ENCODE data around the gene CA10.

CA10 gene

DNA sequence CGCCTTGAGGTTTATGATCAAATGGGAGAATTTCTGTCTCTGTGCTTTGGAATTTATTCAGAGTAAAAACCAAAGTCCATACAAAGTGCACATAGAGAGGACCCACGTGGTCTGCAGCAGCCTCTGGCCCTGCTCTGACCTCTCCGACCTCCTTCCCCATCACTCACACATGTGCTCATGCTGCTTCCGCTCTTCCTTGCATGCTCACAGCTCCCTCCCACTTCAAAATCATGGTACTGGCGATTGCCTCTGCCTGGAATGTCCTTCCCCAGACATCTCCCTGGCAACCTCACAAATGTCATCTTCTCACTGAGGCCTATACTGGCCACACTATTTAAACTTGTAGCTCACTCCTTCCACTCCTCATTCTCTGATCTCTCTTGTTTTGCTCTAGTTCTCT is 418.0 kb downstream of the CA10 start:
- H4K91ac ChIP-seq (ENCODE audit: low read depth, low read length, poor library complexity), result no peak overlapping the region
- no peak overlapping the region for H2BK120ac ChIP-seq (ENCODE audit: low read depth, low read length)
- H3K23ac ChIP-seq (ENCODE audit: low read depth, low read length, poor library complexity), result no peak overlapping the region
- no CpG with 5 or more reads among the region's 5 CpGs for WGBS, 2 donors (ENCODE audit: extremely low coverage in 2 of 2, insufficient read length in 2 of 2, insufficient replicate concordance in 1 of 2)
- no peak overlapping the region for H3K18ac ChIP-seq (ENCODE audit: low read length)
- no peaks in the 10 kb centered on the region for H3K9me3 ChIP-seq (replicated peaks in 1 of 2; ENCODE audit: control insufficient read depth in 2 of 2, insufficient read depth in 1 of 2, low read depth in 1 of 2, low read length in 2 of 2)
- H3K27me3 ChIP-seq (ENCODE audit: control insufficient read depth in 3 of 3, insufficient read depth in 3 of 3, low read depth in 1 of 3, low read length in 3 of 3), result no peaks in the 10 kb centered on the region
- H4K8ac ChIP-seq (ENCODE audit: low read depth, low read length), result no peak overlapping the region
- H2BK12ac ChIP-seq (ENCODE audit: low read length), result no peak overlapping the region
- no peak overlapping the region for H3K14ac ChIP-seq (ENCODE audit: low read length)
- no peak overlapping the region for H2AK5ac ChIP-seq (ENCODE audit: low read depth, low read length)
- DNase-seq (ENCODE audit: low spot score), result no peak
- no peaks in the 10 kb centered on the region for H3K36me3 ChIP-seq (replicated peaks in 1 of 2; ENCODE audit: control insufficient read depth in 2 of 2, insufficient read depth in 2 of 2, low read length in 2 of 2)
- no peak overlapping the region for H3K4ac ChIP-seq (ENCODE audit: low read length)
- H3K9ac ChIP-seq (ENCODE audit: low read depth, low read length, poor library complexity), result no peak overlapping the region
- no peak overlapping the region for H3K4me3 ChIP-seq (ENCODE audit: low read length in 2 of 2)
- H3K4me2 ChIP-seq (ENCODE audit: insufficient read depth, low read length, poor library complexity, severe bottlenecking), result no peak overlapping the region
- peaks cover 0 to 5% of the 10 kb centered on the region in 2 donors for H3K4me1 ChIP-seq (ENCODE audit: control insufficient read depth in 2 of 2, insufficient read depth in 1 of 2, low read depth in 1 of 2, low read length in 2 of 2)
- no peaks in the 10 kb centered on the region for H3K79me1 ChIP-seq (ENCODE audit: low read depth, low read length)
- H3K27ac ChIP-seq (replicated peaks; ENCODE audit: low read length), result no peak overlapping the region
- no peak overlapping the region for H2BK5ac ChIP-seq (ENCODE audit: low read length)
- no peak overlapping the region for H2AFZ ChIP-seq (ENCODE audit: low read length)
- H2BK15ac ChIP-seq (ENCODE audit: low read length), result no peak overlapping the region

- no peak overlapping the region for H3K18ac ChIP-seq (ENCODE audit: low read length)
- no peak overlapping the region for H2AFZ ChIP-seq (ENCODE audit: low read length)
- no CpG with 5 or more reads among the region's 6 CpGs for WGBS, 2 donors (ENCODE audit: extremely low coverage in 2 of 2, insufficient read length in 2 of 2, insufficient replicate concordance in 1 of 2)
- H3K4ac ChIP-seq (ENCODE audit: low read length), result no peak overlapping the region
- no peak overlapping the region for H4K91ac ChIP-seq (ENCODE audit: low read depth, low read length, poor library complexity)
- no peak for DNase-seq (ENCODE audit: low spot score)
- no peak overlapping the region for H2BK15ac ChIP-seq (ENCODE audit: low read length)
- H3K9ac ChIP-seq (ENCODE audit: low read depth, low read length, poor library complexity), result no peak overlapping the region
- H3K23ac ChIP-seq (ENCODE audit: low read depth, low read length, poor library complexity), result no peak overlapping the region
- H2BK12ac ChIP-seq (ENCODE audit: low read length), result no peak overlapping the region
- no peak overlapping the region for H2BK5ac ChIP-seq (ENCODE audit: low read length)
- no peak overlapping the region for H3K4me2 ChIP-seq (ENCODE audit: insufficient read depth, low read length, poor library complexity, severe bottlenecking)
- H2AK5ac ChIP-seq (ENCODE audit: low read depth, low read length), result no peak overlapping the region
- H3K4me3 ChIP-seq (ENCODE audit: low read length in 2 of 2), result no peak overlapping the region
- H3K27ac ChIP-seq (replicated peaks; ENCODE audit: low read length), result no peak overlapping the region
- H3K36me3 ChIP-seq (replicated peaks in 1 of 2; ENCODE audit: control insufficient read depth in 2 of 2, insufficient read depth in 2 of 2, low read length in 2 of 2), result no peaks in the 10 kb centered on the region
- no peak overlapping the region for H2BK120ac ChIP-seq (ENCODE audit: low read depth, low read length)
- H4K8ac ChIP-seq (ENCODE audit: low read depth, low read length), result no peak overlapping the region
- no peak overlapping the region for H3K14ac ChIP-seq (ENCODE audit: low read length)
- H3K27me3 ChIP-seq (ENCODE audit: control insufficient read depth in 3 of 3, insufficient read depth in 3 of 3, low read depth in 1 of 3, low read length in 3 of 3), result no peaks in the 10 kb centered on the region
- peaks cover 0 to 3% of the 10 kb centered on the region in 2 donors for H3K4me1 ChIP-seq (ENCODE audit: control insufficient read depth in 2 of 2, insufficient read depth in 1 of 2, low read depth in 1 of 2, low read length in 2 of 2)
- H3K79me1 ChIP-seq (ENCODE audit: low read depth, low read length), result no peaks in the 10 kb centered on the region
- H3K9me3 ChIP-seq (replicated peaks in 1 of 2; ENCODE audit: control insufficient read depth in 2 of 2, insufficient read depth in 1 of 2, low read depth in 1 of 2, low read length in 2 of 2), result no peaks in the 10 kb centered on the region
Measured at GRCh38 chr17:51739245-51739886, 419.1 kb downstream of the CA10 start.

DNA sequence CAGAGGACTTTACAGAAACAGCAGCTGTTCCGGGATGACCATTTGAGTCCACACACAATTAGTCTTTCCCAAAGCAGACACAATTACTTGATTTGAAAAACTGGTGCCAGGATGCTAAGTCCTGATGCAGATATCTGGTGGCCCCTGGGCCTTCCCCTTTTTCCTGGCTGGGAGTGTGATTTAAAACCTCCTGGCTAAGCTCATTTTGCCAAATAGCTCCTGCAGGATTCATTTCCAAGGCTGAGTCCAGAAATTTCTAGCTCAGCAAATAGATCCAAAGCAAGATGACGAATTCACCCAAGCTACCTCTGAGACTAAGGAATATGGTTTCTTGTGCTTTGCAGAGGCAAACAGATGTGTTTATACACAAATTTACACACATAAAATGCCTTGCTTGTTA is 422.2 kb downstream of the CA10 start:
- Histone ChIP-seq H2AK5ac (ENCODE audit: low read depth, low read length) (no peak overlapping the region), H3K4me2 (ENCODE audit: insufficient read depth, low read length, poor library complexity, severe bottlenecking) (no peak overlapping the region), H4K91ac (ENCODE audit: low read depth, low read length, poor library complexity) (no peak overlapping the region), H4K8ac (ENCODE audit: low read depth, low read length) (no peak overlapping the region), H3K27ac (replicated peaks; ENCODE audit: low read length) (no peak overlapping the region), H3K4me3 (ENCODE audit: low read length in 2 of 2) (no peak overlapping the region), H2BK12ac (ENCODE audit: low read length) (no peak overlapping the region), H3K4ac (ENCODE audit: low read length) (no peak overlapping the region), H3K79me1 (ENCODE audit: low read depth, low read length) (no peaks in the 10 kb centered on the region), H3K27me3 (ENCODE audit: control insufficient read depth in 3 of 3, insufficient read depth in 3 of 3, low read depth in 1 of 3, low read length in 3 of 3) (no peaks in the 10 kb centered on the region), H3K4me1 (ENCODE audit: control insufficient read depth in 2 of 2, insufficient read depth in 1 of 2, low read depth in 1 of 2, low read length in 2 of 2) (peaks cover 0 to 4% of the 10 kb centered on the region in 2 donors), H2BK5ac (ENCODE audit: low read length) (no peak overlapping the region), H2AFZ (ENCODE audit: low read length) (no peak overlapping the region), H3K23ac (ENCODE audit: low read depth, low read length, poor library complexity) (no peak overlapping the region), H3K9ac (ENCODE audit: low read depth, low read length, poor library complexity) (no peak overlapping the region), H3K14ac (ENCODE audit: low read length) (no peak overlapping the region), H2BK120ac (ENCODE audit: low read depth, low read length) (no peak overlapping the region), H3K18ac (ENCODE audit: low read length) (no peak overlapping the region), H2BK15ac (ENCODE audit: low read length) (no peak overlapping the region), H3K36me3 (replicated peaks in 1 of 2; ENCODE audit: control insufficient read depth in 2 of 2, insufficient read depth in 2 of 2, low read length in 2 of 2) (no peaks in the 10 kb centered on the region), H3K9me3 (replicated peaks in 1 of 2; ENCODE audit: control insufficient read depth in 2 of 2, insufficient read depth in 1 of 2, low read depth in 1 of 2, low read length in 2 of 2) (no peaks in the 10 kb centered on the region)
- no CpG with 5 or more reads among the region's 2 CpGs for WGBS, 2 donors (ENCODE audit: extremely low coverage in 2 of 2, insufficient read length in 2 of 2, insufficient replicate concordance in 1 of 2)
- no peak for DNase-seq (ENCODE audit: low spot score)

DNA sequence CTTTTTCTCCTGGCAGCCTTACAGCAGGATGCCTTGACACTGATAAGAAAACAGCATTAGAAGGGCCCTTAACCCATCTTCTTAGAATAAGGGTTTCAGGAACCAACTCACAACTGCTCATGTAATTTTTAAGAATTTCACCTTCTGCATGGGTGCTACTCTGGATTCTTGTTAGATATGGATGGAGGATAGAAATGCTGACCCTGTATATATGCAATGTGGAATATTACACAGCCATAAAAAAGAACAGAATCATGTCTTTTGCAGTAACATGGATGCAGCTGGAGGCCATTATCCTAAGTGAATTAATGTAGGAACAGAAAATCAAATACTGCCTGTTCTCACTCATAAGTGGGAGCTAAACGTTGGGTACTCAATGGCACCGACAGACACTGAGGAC is 423.5 kb downstream of the CA10 start:
- no peaks in the 10 kb centered on the region for H3K79me1 ChIP-seq (ENCODE audit: low read depth, low read length)
- H3K9me3 ChIP-seq (replicated peaks in 1 of 2; ENCODE audit: control insufficient read depth in 2 of 2, insufficient read depth in 1 of 2, low read depth in 1 of 2, low read length in 2 of 2), result no peaks in the 10 kb centered on the region
- no peak overlapping the region for H2BK12ac ChIP-seq (ENCODE audit: low read length)
- no peak overlapping the region for H3K18ac ChIP-seq (ENCODE audit: low read length)
- H3K4ac ChIP-seq (ENCODE audit: low read length), result no peak overlapping the region
- H3K4me2 ChIP-seq (ENCODE audit: insufficient read depth, low read length, poor library complexity, severe bottlenecking), result no peak overlapping the region
- no peak overlapping the region for H3K27ac ChIP-seq (replicated peaks; ENCODE audit: low read length)
- DNase-seq (ENCODE audit: low spot score), result no peak
- H2BK15ac ChIP-seq (ENCODE audit: low read length), result no peak overlapping the region
- peaks cover 0 to 3% of the 10 kb centered on the region in 2 donors for H3K4me1 ChIP-seq (ENCODE audit: control insufficient read depth in 2 of 2, insufficient read depth in 1 of 2, low read depth in 1 of 2, low read length in 2 of 2)
- no peaks in the 10 kb centered on the region for H3K27me3 ChIP-seq (ENCODE audit: control insufficient read depth in 3 of 3, insufficient read depth in 3 of 3, low read depth in 1 of 3, low read length in 3 of 3)
- no peaks in the 10 kb centered on the region for H3K36me3 ChIP-seq (replicated peaks in 1 of 2; ENCODE audit: control insufficient read depth in 2 of 2, insufficient read depth in 2 of 2, low read length in 2 of 2)
- no peak overlapping the region for H4K8ac ChIP-seq (ENCODE audit: low read depth, low read length)
- WGBS, 2 donors (ENCODE audit: extremely low coverage in 2 of 2, insufficient read length in 2 of 2, insufficient replicate concordance in 1 of 2), result no CpG with 5 or more reads among the region's 2 CpGs
- no peak overlapping the region for H2AK5ac ChIP-seq (ENCODE audit: low read depth, low read length)
- no peak overlapping the region for H2BK120ac ChIP-seq (ENCODE audit: low read depth, low read length)
- H3K9ac ChIP-seq (ENCODE audit: low read depth, low read length, poor library complexity), result no peak overlapping the region
- H3K14ac ChIP-seq (ENCODE audit: low read length), result no peak overlapping the region
- H3K23ac ChIP-seq (ENCODE audit: low read depth, low read length, poor library complexity), result no peak overlapping the region
- H2BK5ac ChIP-seq (ENCODE audit: low read length), result no peak overlapping the region
- H4K91ac ChIP-seq (ENCODE audit: low read depth, low read length, poor library complexity), result no peak overlapping the region
- no peak overlapping the region for H2AFZ ChIP-seq (ENCODE audit: low read length)
- no peak overlapping the region for H3K4me3 ChIP-seq (ENCODE audit: low read length in 2 of 2)
